ENCODE measurements around the gene GGACT. TPM values are rescaled to one million over a fixed set of nuclear protein-coding genes. Genes with fewer than 3 reads are reported as not detected.

Gene GGACT
- total and polyA plus RNA-seq, 2 experiments from 2014 or later: 0.70 to 5.6 TPM

- no peaks in the 10 kb centered on the region for H3K9me2 ChIP-seq (replicated peaks; ENCODE audit: insufficient read depth)
- no peak for DNase-seq (ENCODE audit: low spot score)
- H3K79me2 ChIP-seq: no peaks in the 10 kb centered on the region
- H3K27me3 ChIP-seq: no peaks in the 10 kb centered on the region
- no peak overlapping the region for H3K4me2 ChIP-seq
- no peak overlapping the region for H3K27ac ChIP-seq
- peaks cover 11% of the 10 kb centered on the region for H3K4me1 ChIP-seq (ENCODE audit: insufficient read depth)
- H3K36me3 ChIP-seq (replicated peaks; ENCODE audit: insufficient read depth, low read depth): no peaks in the 10 kb centered on the region
- 29% methylated on average over 3 of the region's 3 CpGs for WGBS (ENCODE audit: low lambda C conversion rate, missing lambda C conversion rate)
- no peak overlapping the region for H2AFZ ChIP-seq
- no peaks in the 10 kb centered on the region for H4K20me1 ChIP-seq (ENCODE audit: insufficient read depth, poor library complexity, severe bottlenecking)
- no peaks in the 10 kb centered on the region for H3K9me3 ChIP-seq (ENCODE audit: low read depth)
- TF ChIP-seq CTCF (IDR thresholded peaks at IDR 0.05; ENCODE audit: poor library complexity): no peak
- no peak overlapping the region for H3K4me3 ChIP-seq
Measured at GRCh38 chr13:100540621-100541020, 48.0 kb downstream of the GGACT start.

GRCh38 chr13:100537951-100538462 is 50.6 kb downstream of the GGACT start:
- H3K36me3 ChIP-seq (replicated peaks; ENCODE audit: insufficient read depth, low read depth): no peaks in the 10 kb centered on the region
- H3K4me1 ChIP-seq (ENCODE audit: insufficient read depth): peaks cover 11% of the 10 kb centered on the region
- H3K4me3 ChIP-seq: no peak overlapping the region
- H4K20me1 ChIP-seq (ENCODE audit: insufficient read depth, poor library complexity, severe bottlenecking): no peaks in the 10 kb centered on the region
- no peaks in the 10 kb centered on the region for H3K79me2 ChIP-seq
- peak overlapping the region; percentile 31 for H3K4me2 ChIP-seq
- no peaks in the 10 kb centered on the region for H3K9me3 ChIP-seq (ENCODE audit: low read depth)
- H3K27me3 ChIP-seq: no peaks in the 10 kb centered on the region
- H3K9me2 ChIP-seq (replicated peaks; ENCODE audit: insufficient read depth): no peaks in the 10 kb centered on the region
- no peak for DNase-seq (ENCODE audit: low spot score)
- no peak overlapping the region for H2AFZ ChIP-seq
- WGBS (ENCODE audit: low lambda C conversion rate, missing lambda C conversion rate): 84% methylated on average over 5 of the region's 5 CpGs
- no peak for TF ChIP-seq EZH2phosphoT487 (IDR thresholded peaks at IDR 0.05; ENCODE audit: low read depth, severe bottlenecking, unreplicated experiment)
- no peak for TF ChIP-seq CTCF (IDR thresholded peaks at IDR 0.05; ENCODE audit: poor library complexity)
- TF ChIP-seq EZH2 (IDR thresholded peaks at IDR 0.05; ENCODE audit: borderline replicate concordance): no peak
- no peak overlapping the region for H3K27ac ChIP-seq

- DNase-seq (ENCODE audit: low spot score): no peak
- Histone ChIP-seq H3K4me1 (ENCODE audit: insufficient read depth) (peaks cover 11% of the 10 kb centered on the region), H4K20me1 (ENCODE audit: insufficient read depth, poor library complexity, severe bottlenecking) (no peaks in the 10 kb centered on the region), H3K27ac (no peak overlapping the region), H3K27me3 (no peaks in the 10 kb centered on the region), H3K4me2 (no peak overlapping the region), H3K79me2 (no peaks in the 10 kb centered on the region), H3K9me2 (replicated peaks; ENCODE audit: insufficient read depth) (no peaks in the 10 kb centered on the region), H3K36me3 (replicated peaks; ENCODE audit: insufficient read depth, low read depth) (no peaks in the 10 kb centered on the region), H2AFZ (no peak overlapping the region), H3K4me3 (no peak overlapping the region), H3K9me3 (ENCODE audit: low read depth) (no peaks in the 10 kb centered on the region)
- no peak for TF ChIP-seq EZH2 (IDR thresholded peaks at IDR 0.05; ENCODE audit: borderline replicate concordance)
- TF ChIP-seq EZH2phosphoT487 (IDR thresholded peaks at IDR 0.05; ENCODE audit: low read depth, severe bottlenecking, unreplicated experiment): no peak
- TF ChIP-seq CTCF (IDR thresholded peaks at IDR 0.05; ENCODE audit: poor library complexity): no peak
- WGBS (ENCODE audit: low lambda C conversion rate, missing lambda C conversion rate): 97% methylated on average over 9 of the region's 9 CpGs
Measured at GRCh38 chr13:100537486-100537885, 51.1 kb downstream of the GGACT start.

Measured in hepatocyte (in vitro differentiated cells).